HCT116 (cell line): ENCODE results near the gene ACBD3. TPM values are rescaled to one million over a fixed set of nuclear protein-coding genes. Genes with fewer than 3 reads are reported as not detected.

Experiments used
- ATAC-seq: fragments of 200-7000 bp; cut with Tn5 transposase; 2 replicates; pipeline ENCODE4 v1.9.1; 2020; ENCODE audit warnings: mild to moderate bottlenecking, moderate library complexity
- BruUV-seq: library from RNA; stranded (reverse); fragments of 400-500 nt; replicated peaks from 2 replicates; lab custom pipeline; 2021; lab: Mats Ljungman, UMichigan
- CTCF ChIA-PET: fragments of 300-600 bp; sonication (Branson Sonifier 250); formaldehyde crosslinking; loops from one replicate; lab custom pipeline; 2021; ENCODE audit warnings: antibody characterized with exemption; lab: Charles Lee
- POLR2A ChIA-PET: fragments of 300-600, 350-600 bp; sonication (Branson Sonifier 250); formaldehyde crosslinking; loops from one replicate; lab custom pipeline; 2021; ENCODE audit warnings: antibody characterized with exemption; lab: Charles Lee
- RAD21 ChIA-PET, 2 experiments: fragments of 300-600 bp; sonication (Branson Sonifier 250); formaldehyde crosslinking; loops; one replicate each; lab custom pipeline; 2023; ENCODE audit warnings: low total read pairs in 2 of 2; ENCODE audit not compliant: uncharacterized antibody in 2 of 2, unreplicated experiment in 2 of 2, low non-redundant PET in 1 of 2; lab: Charles Lee
- DNase-seq: peaks from one replicate; pipeline ENCODE4 v3.0.0-alpha.2; 2010; ENCODE audit warnings: low read depth, low spot score
- H2AFZ ChIP-seq: fragments of 200-600 bp; shearing (Covaris generic), sonication (generic); 2 replicates; pipeline ENCODE4 v1.6.1; 2017; ENCODE audit warnings: low read depth, mixed run types, mixed read lengths, antibody characterized with exemption, low read length; ENCODE audit not compliant: poor library complexity, severe bottlenecking
- H3K27ac ChIP-seq: 2 replicates; pipeline ENCODE4 v1.5.1; 2012; ENCODE audit warnings: low read depth, low read length
- H3K27me3 ChIP-seq: fragments of 200-600 bp; sonication (generic); 2 replicates; pipeline ENCODE4 v1.6.1; 2016; ENCODE audit warnings: mixed run types, low read length, mixed read lengths; ENCODE audit not compliant: insufficient read depth
- H3K36me3 ChIP-seq, 2 experiments: fragments of 200-500 bp in 1 of 2; fragments of 200-600 bp in 1 of 2; sonication (Bioruptor generic) in 1 of 2; sonication (generic) in 1 of 2; 2 replicates each; pipeline versions ENCODE4 v1.5.1 to v1.6.1; 2014 to 2016; ENCODE audit warnings: low read length in 2 of 2, inconsistent platforms in 1 of 2, mixed read lengths in 1 of 2, mixed run types in 1 of 2; ENCODE audit not compliant: insufficient read depth in 2 of 2, control insufficient read depth in 1 of 2
- H3K4me1 ChIP-seq, 2 experiments: fragments of 200-600 bp in 1 of 2; sonication (generic) in 1 of 2; 2 replicates each; pipeline versions ENCODE4 v1.5.1 to v1.6.1; 2012 to 2017; ENCODE audit warnings: low read length in 2 of 2, inconsistent platforms in 1 of 2, mild to moderate bottlenecking in 1 of 2, mixed read lengths in 1 of 2, mixed run types in 1 of 2, moderate library complexity in 1 of 2; ENCODE audit not compliant: insufficient read depth in 2 of 2, control insufficient read depth in 1 of 2
- H3K4me2 ChIP-seq: fragments of 200-600 bp; sonication (generic); 2 replicates; pipeline ENCODE4 v1.6.1; 2017; ENCODE audit warnings: mixed run types, low read length, mixed read lengths
- H3K4me3 ChIP-seq, 2 experiments: fragments of 200-600 bp in 1 of 2; sonication (generic) in 1 of 2; replicated peaks in 1 of 2; 2 replicates each; pipeline ENCODE4 v1.5.1; 2011 to 2016; ENCODE audit warnings: low read length in 2 of 2, control low read depth in 1 of 2, low read depth in 1 of 2, mild to moderate bottlenecking in 1 of 2, mixed read lengths in 1 of 2, mixed run types in 1 of 2
- H3K79me2 ChIP-seq: fragments of 200-600 bp; sonication (generic); 2 replicates; pipeline ENCODE4 v1.6.1; 2017; ENCODE audit warnings: mild to moderate bottlenecking, mixed run types, low read length, moderate library complexity, mixed read lengths; ENCODE audit not compliant: insufficient read depth
- H3K9ac ChIP-seq: fragments of 200-600 bp; sonication (generic); 2 replicates; pipeline ENCODE4 v1.6.1; 2016; ENCODE audit warnings: low read length, mixed read lengths
- H3K9me2 ChIP-seq: fragments of 200-600 bp; sonication (generic), shearing (Covaris generic); 2 replicates; pipeline ENCODE4 v1.6.1; 2017; ENCODE audit warnings: mixed run types, mild to moderate bottlenecking, moderate library complexity; ENCODE audit not compliant: insufficient read depth
- H3K9me3 ChIP-seq, 2 experiments: fragments of 200-500 bp in 1 of 2; fragments of 200-600 bp in 1 of 2; sonication (Bioruptor generic) in 1 of 2; sonication (generic) in 1 of 2; 2 replicates each; pipeline ENCODE4 v1.6.1; 2014 to 2017; ENCODE audit warnings: low read length in 2 of 2, mixed read lengths in 2 of 2, inconsistent platforms in 1 of 2, low read depth in 1 of 2, mild to moderate bottlenecking in 1 of 2, mixed run types in 1 of 2, moderate library complexity in 1 of 2; ENCODE audit not compliant: control insufficient read depth in 1 of 2, insufficient read depth in 1 of 2
- H4K20me1 ChIP-seq: fragments of 200-600 bp; sonication (generic), shearing (Covaris generic); 2 replicates; pipeline ENCODE4 v1.6.1; 2017; ENCODE audit warnings: mixed run types, mild to moderate bottlenecking, moderate library complexity; ENCODE audit not compliant: insufficient read depth
- ATF3 ChIP-seq: IDR thresholded peaks from 2 replicates; pipeline ENCODE4 v1.6.1; 2012
- CEBPB ChIP-seq: IDR thresholded peaks from 2 replicates; pipeline ENCODE4 v1.6.1; 2012; ENCODE audit warnings: low read depth
- CTCF ChIP-seq, 3 experiments: fragments of 200-600 bp in 1 of 3; sonication (generic) in 1 of 3; IDR thresholded peaks in 2 of 3; conservative IDR thresholded peaks in 1 of 3; 2 replicates each; pipeline ENCODE4 v1.5.1; 2012 to 2017; ENCODE audit warnings: low read depth in 2 of 3, low read length in 2 of 3, antibody characterized with exemption in 1 of 3, borderline replicate concordance in 1 of 3, control low read depth in 1 of 3, mild to moderate bottlenecking in 1 of 3, mixed read lengths in 1 of 3, mixed run types in 1 of 3, moderate library complexity in 1 of 3; ENCODE audit not compliant: insufficient read depth in 1 of 3
- ELF1 ChIP-seq: IDR thresholded peaks from 2 replicates; pipeline ENCODE4 v1.6.1; 2012; ENCODE audit warnings: low read depth, borderline replicate concordance
- EZH2 ChIP-seq: fragments of 200-600 bp; sonication (generic); IDR thresholded peaks from 2 replicates; pipeline ENCODE4 v1.6.1; 2017; ENCODE audit warnings: antibody characterized with exemption, mixed run types
- EZH2phosphoT487 ChIP-seq: fragments of 200-600 bp; IDR thresholded peaks from 2 replicates; pipeline ENCODE4 v1.6.1; 2018; ENCODE audit warnings: antibody characterized with exemption, borderline replicate concordance
- FOSL1 ChIP-seq: IDR thresholded peaks from 2 replicates; pipeline ENCODE4 v1.6.1; 2012; ENCODE audit warnings: low read depth
- JUND ChIP-seq: IDR thresholded peaks from 2 replicates; pipeline ENCODE4 v1.6.1; 2012
- MAX ChIP-seq: IDR thresholded peaks from 2 replicates; pipeline ENCODE4 v1.6.1; 2012
- POLR2A ChIP-seq: IDR thresholded peaks from 2 replicates; pipeline ENCODE4 v1.7.0; 2011; ENCODE audit warnings: borderline replicate concordance; ENCODE audit not compliant: insufficient read depth, insufficient read length; ENCODE audit errors: extremely low read depth
- POLR2AphosphoS5 ChIP-seq: IDR thresholded peaks from 2 replicates; pipeline ENCODE4 v1.6.1; 2011; ENCODE audit warnings: mild to moderate bottlenecking, low read depth, low read length, moderate library complexity
- RAD21 ChIP-seq: IDR thresholded peaks from 2 replicates; pipeline ENCODE4 v1.6.1; 2012; ENCODE audit warnings: low read depth, mild to moderate bottlenecking
- REST ChIP-seq: IDR thresholded peaks from 2 replicates; pipeline ENCODE4 v1.6.1; 2012; ENCODE audit warnings: low read depth
- SIN3A ChIP-seq: IDR thresholded peaks from 2 replicates; pipeline ENCODE4 v1.6.1; 2012; ENCODE audit warnings: low read depth
- SRF ChIP-seq: IDR thresholded peaks from 2 replicates; pipeline ENCODE4 v1.6.1; 2012; ENCODE audit warnings: low read depth
- TCF7L2 ChIP-seq: IDR thresholded peaks from 2 replicates; pipeline ENCODE4 v1.7.0; 2011; ENCODE audit warnings: borderline replicate concordance, inconsistent platforms; ENCODE audit not compliant: insufficient read depth, insufficient read length; ENCODE audit errors: extremely low read depth
- YY1 ChIP-seq: IDR thresholded peaks from 2 replicates; pipeline ENCODE4 v1.6.1; 2011; ENCODE audit warnings: low read length, low read depth, moderate library complexity, mild to moderate bottlenecking; ENCODE audit not compliant: insufficient replicate concordance; ENCODE audit errors: extremely low read depth
- ZBTB33 ChIP-seq: IDR thresholded peaks from 2 replicates; pipeline ENCODE4 v1.6.1; 2011; ENCODE audit warnings: mild to moderate bottlenecking, low read length, moderate library complexity; ENCODE audit not compliant: insufficient replicate concordance; ENCODE audit errors: extremely low read depth
- ZFX ChIP-seq: fragments of 450-650 bp; IDR thresholded peaks from 2 replicates; pipeline ENCODE4 v1.6.1; 2017
- ZNF274 ChIP-seq: fragments of 200-500 bp; sonication (Bioruptor generic); IDR thresholded peaks from 2 replicates; pipeline ENCODE4 v1.6.1; 2014; ENCODE audit warnings: mild to moderate bottlenecking, low read depth, low read length, inconsistent platforms
- intact Hi-C: fragments of 100-400 bp; cut with micrococcal nuclease; formaldehyde crosslinking; loops from 2 replicates; pipeline ENCODE4 v1.10.0; 2022
- total RNA-seq: library from RNA; stranded (reverse); gene quantifications from one replicate; pipeline ENCODE4 v1.2.1, GENCODE V29; 2021; ENCODE audit not compliant: unreplicated experiment

Gene ACBD3
- total RNA-seq, 1 experiment from 2014 or later: 29.6 TPM

GRCh38 chr1:226210571-226211176 lies 24.1 kb upstream of the ACBD3 start:
- Histone ChIP-seq H2AFZ (no peak overlapping the region), H3K9me2 (no peaks in the 10 kb centered on the region), H3K79me2 (no peaks in the 10 kb centered on the region), H3K4me3 (no peak overlapping the region), H3K9me3 (no peaks in the 10 kb centered on the region), H3K9ac (no peak overlapping the region), H3K4me2 (no peak overlapping the region), H3K4me1 (no peaks in the 10 kb centered on the region), H3K27me3 (no peaks in the 10 kb centered on the region), H4K20me1 (no peaks in the 10 kb centered on the region), H3K27ac (no peak overlapping the region), H3K36me3 (no peaks in the 10 kb centered on the region)
- TF ChIP-seq CTCF (IDR thresholded peaks at IDR 0.05 in 2 of 3, conservative IDR thresholded peaks at IDR 0.05 in 1 of 3; ENCODE audit: borderline replicate concordance in 1 of 3, insufficient read depth in 1 of 3, low read depth in 2 of 3, low read length in 2 of 3) (no peak), JUND (no peak), ELF1 (no peak), TCF7L2 (no peak), ZNF274 (no peak), FOSL1 (no peak), POLR2A (no peak), CEBPB (no peak), YY1 (no peak), SRF (no peak), EZH2 (no peak), EZH2phosphoT487 (no peak), SIN3A (no peak), MAX (no peak), ATF3 (no peak), ZFX (no peak), ZBTB33 (no peak), RAD21 (no peak), POLR2AphosphoS5 (no peak), REST (no peak)
- BruUV-seq: no TSS peak
- DNase-seq (no peak), ATAC-seq (no peak)
- intact Hi-C loops: no loop called here
- ChIA-PET CTCF (no interaction called here), RAD21 (no interaction called here), POLR2A (no interaction called here)
